ENCODE measurements around the gene SH2D6.
"Not testable (repeated sequence)": the region's sequence is repeated elsewhere in the genome, so short reads cannot be mapped to it uniquely, and the experiment has no call there.

Gene SH2D6

GRCh38 chr2:85475799-85476490 is 57.4 kb downstream of the SH2D6 start:
- Histone ChIP-seq H3K9me3 (ENCODE audit: control insufficient read depth, low read length) (no peaks in the 10 kb centered on the region), H3K27ac (ENCODE audit: low read depth, low read length, severe bottlenecking) (no peak overlapping the region), H3K36me3 (ENCODE audit: control insufficient read depth, insufficient read depth, low read length) (no peaks in the 10 kb centered on the region), H3K4me1 (ENCODE audit: control insufficient read depth, insufficient read depth, low read length, poor library complexity, severe bottlenecking) (peaks cover 6% of the 10 kb centered on the region), H3K4me3 (ENCODE audit: extremely low read depth, insufficient read depth, low read length, poor library complexity, severe bottlenecking) (no peak overlapping the region)
- WGBS, 2 experiments (ENCODE audit: insufficient coverage in 2 of 2), result 58 to 100% methylated on average over 2 of the region's 3 CpGs

- peaks cover 6% of the 10 kb centered on the region for H3K4me1 ChIP-seq (ENCODE audit: control insufficient read depth, insufficient read depth, low read length, poor library complexity, severe bottlenecking)
- no peaks in the 10 kb centered on the region for H3K36me3 ChIP-seq (ENCODE audit: control insufficient read depth, insufficient read depth, low read length)
- WGBS, 2 experiments (ENCODE audit: insufficient coverage in 2 of 2), result 30 to 38% methylated on average over 1 of the region's 1 CpG
- no peak overlapping the region for H3K4me3 ChIP-seq (ENCODE audit: extremely low read depth, insufficient read depth, low read length, poor library complexity, severe bottlenecking)
- H3K9me3 ChIP-seq (ENCODE audit: control insufficient read depth, low read length), result no peaks in the 10 kb centered on the region
- no peak overlapping the region for H3K27ac ChIP-seq (ENCODE audit: low read depth, low read length, severe bottlenecking)
Observed at GRCh38 chr2:85476624-85477023, 58.1 kb downstream of the SH2D6 start.

DNA sequence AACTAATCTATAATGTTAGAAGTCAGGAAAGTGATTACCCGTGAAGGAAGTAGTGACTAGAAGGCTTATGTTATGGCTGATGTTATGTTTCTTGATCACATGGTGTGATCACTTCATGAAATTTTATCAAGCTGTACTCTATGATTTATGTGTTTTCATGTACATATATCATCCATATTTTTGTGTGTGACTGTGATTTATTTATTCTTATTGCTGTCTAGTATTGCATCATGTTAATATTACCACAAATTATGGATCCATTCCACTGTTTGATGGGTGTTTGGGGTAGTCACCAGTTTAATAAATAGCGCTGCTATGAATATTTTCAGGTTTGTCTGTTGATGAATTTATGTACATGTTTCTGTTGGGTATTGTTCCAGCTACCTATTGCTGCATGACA is 59.4 kb downstream of the SH2D6 start:
- Histone ChIP-seq H3K9me3 (ENCODE audit: control insufficient read depth, low read length) (no peaks in the 10 kb centered on the region), H3K27ac (ENCODE audit: low read depth, low read length, severe bottlenecking) (no peak overlapping the region), H3K4me1 (ENCODE audit: control insufficient read depth, insufficient read depth, low read length, poor library complexity, severe bottlenecking) (peaks cover 6% of the 10 kb centered on the region), H3K36me3 (ENCODE audit: control insufficient read depth, insufficient read depth, low read length) (no peaks in the 10 kb centered on the region), H3K4me3 (ENCODE audit: extremely low read depth, insufficient read depth, low read length, poor library complexity, severe bottlenecking) (no peak overlapping the region)
- WGBS, 2 experiments (ENCODE audit: insufficient coverage in 2 of 2), result no CpG with 5 or more reads among the region's 2 CpGs

- H3K4me1 ChIP-seq (ENCODE audit: control insufficient read depth, insufficient read depth, low read length, poor library complexity, severe bottlenecking), result no peaks in the 10 kb centered on the region
- no peaks in the 10 kb centered on the region for H3K9me3 ChIP-seq (ENCODE audit: control insufficient read depth, low read length)
- WGBS, 2 experiments (ENCODE audit: insufficient coverage in 2 of 2), result 89 to 99% methylated on average over 3 to 8 of the region's 13 CpGs
- no peak overlapping the region for H3K27ac ChIP-seq (ENCODE audit: low read depth, low read length, severe bottlenecking)
- no peak overlapping the region for H3K4me3 ChIP-seq (ENCODE audit: extremely low read depth, insufficient read depth, low read length, poor library complexity, severe bottlenecking)
- no peaks in the 10 kb centered on the region for H3K36me3 ChIP-seq (ENCODE audit: control insufficient read depth, insufficient read depth, low read length)
Observed at GRCh38 chr2:85481818-85482777, 63.6 kb downstream of the SH2D6 start.

DNA sequence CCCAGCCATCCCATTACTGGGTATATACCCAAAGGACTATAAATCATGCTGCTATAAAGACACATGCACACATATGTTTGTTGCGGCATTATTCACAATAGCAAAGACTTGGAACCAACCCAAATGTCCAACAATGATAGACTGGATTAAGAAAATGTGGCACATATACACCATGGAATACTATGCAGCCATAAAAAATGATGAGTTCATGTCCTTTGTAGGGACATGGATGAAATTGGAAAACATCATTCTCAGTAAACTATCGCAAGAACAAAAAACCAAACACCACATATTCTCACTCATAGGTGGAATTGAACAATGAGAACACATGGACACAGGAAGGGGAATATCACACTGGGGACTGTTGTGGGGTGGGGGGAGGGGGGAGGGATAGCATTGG is 66.1 kb downstream of the SH2D6 start:
- not testable (repeated sequence) for H3K4me1 ChIP-seq (ENCODE audit: control insufficient read depth, insufficient read depth, low read length, poor library complexity, severe bottlenecking); H3K9me3 ChIP-seq (ENCODE audit: control insufficient read depth, low read length); H3K27ac ChIP-seq (ENCODE audit: low read depth, low read length, severe bottlenecking); H3K4me3 ChIP-seq (ENCODE audit: extremely low read depth, insufficient read depth, low read length, poor library complexity, severe bottlenecking); H3K36me3 ChIP-seq (ENCODE audit: control insufficient read depth, insufficient read depth, low read length)
- WGBS, 2 experiments (ENCODE audit: insufficient coverage in 2 of 2), result no CpG with 5 or more reads among the region's 2 CpGs

DNA sequence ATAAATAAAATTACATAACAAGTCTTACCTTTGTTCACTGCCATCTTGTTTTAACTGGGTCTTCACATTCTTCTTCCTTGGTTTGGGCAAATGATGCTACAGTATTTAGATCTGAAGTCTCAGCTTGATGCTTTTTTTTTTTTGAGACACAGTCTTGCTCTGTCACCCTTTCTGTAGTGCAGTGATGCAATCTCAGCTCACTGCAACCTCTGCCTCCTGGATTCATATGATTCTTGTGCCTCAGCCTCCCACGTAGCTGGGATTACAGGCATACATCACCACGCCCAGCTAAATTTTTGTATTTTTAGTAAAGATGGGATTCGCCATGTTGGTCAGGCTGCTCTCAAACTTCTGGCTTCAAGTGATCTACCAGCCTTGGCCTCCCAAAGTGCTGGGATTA is 67.3 kb downstream of the SH2D6 start:
- no peak overlapping the region for H3K27ac ChIP-seq (ENCODE audit: low read depth, low read length, severe bottlenecking)
- 100% methylated on average over 1 of the region's 3 CpGs for WGBS, 2 experiments (ENCODE audit: insufficient coverage in 2 of 2)
- H3K36me3 ChIP-seq (ENCODE audit: control insufficient read depth, insufficient read depth, low read length), result no peaks in the 10 kb centered on the region
- no peak overlapping the region for H3K4me3 ChIP-seq (ENCODE audit: extremely low read depth, insufficient read depth, low read length, poor library complexity, severe bottlenecking)
- H3K4me1 ChIP-seq (ENCODE audit: control insufficient read depth, insufficient read depth, low read length, poor library complexity, severe bottlenecking), result no peaks in the 10 kb centered on the region
- no peaks in the 10 kb centered on the region for H3K9me3 ChIP-seq (ENCODE audit: control insufficient read depth, low read length)

Measured in mesodermal cell (in vitro differentiated cells).